OCI-LY3 (cell line): ENCODE results near the gene DYNLRB1.

ENCODE experiments used
- EZH2phosphoT487 ChIP-seq: fragments of 200-600 bp; shearing (Covaris generic); IDR thresholded peaks from 2 replicates; pipeline ENCODE4 v1.6.1; 2018; ENCODE audit warnings: antibody characterized with exemption, mixed run types, low read depth
- TF ChIP-seq, protein P1 (sequence below): fragments of 200-600, 300-600 bp; sonication (generic); IDR thresholded peaks from 2 replicates; pipeline ENCODE4 v1.5.1; 2014; ENCODE audit warnings: antibody characterized with exemption, low read length, low read depth

DNA sequence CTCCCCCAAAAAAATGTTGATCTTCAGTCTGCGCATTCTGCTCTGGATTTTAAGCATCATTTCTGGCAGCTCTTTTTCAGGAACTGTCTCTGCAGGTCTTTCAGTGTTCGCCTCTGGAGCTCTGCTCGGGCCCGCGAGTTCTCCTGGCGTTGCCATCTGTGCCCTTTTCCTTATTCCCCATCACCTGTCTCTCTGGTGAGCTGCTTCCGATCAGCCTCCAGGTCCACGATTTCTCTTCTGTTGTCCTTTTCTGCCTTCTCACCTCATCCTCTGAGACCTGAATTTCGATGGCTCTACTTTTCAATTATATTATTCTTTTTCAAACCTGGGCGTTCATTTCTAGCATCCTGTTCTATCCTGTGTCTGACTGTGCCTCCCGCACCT is 41.7 kb downstream of the DYNLRB1 start:
- no peak for TF ChIP-seq EZH2phosphoT487
- TF ChIP-seq, protein P1, sequence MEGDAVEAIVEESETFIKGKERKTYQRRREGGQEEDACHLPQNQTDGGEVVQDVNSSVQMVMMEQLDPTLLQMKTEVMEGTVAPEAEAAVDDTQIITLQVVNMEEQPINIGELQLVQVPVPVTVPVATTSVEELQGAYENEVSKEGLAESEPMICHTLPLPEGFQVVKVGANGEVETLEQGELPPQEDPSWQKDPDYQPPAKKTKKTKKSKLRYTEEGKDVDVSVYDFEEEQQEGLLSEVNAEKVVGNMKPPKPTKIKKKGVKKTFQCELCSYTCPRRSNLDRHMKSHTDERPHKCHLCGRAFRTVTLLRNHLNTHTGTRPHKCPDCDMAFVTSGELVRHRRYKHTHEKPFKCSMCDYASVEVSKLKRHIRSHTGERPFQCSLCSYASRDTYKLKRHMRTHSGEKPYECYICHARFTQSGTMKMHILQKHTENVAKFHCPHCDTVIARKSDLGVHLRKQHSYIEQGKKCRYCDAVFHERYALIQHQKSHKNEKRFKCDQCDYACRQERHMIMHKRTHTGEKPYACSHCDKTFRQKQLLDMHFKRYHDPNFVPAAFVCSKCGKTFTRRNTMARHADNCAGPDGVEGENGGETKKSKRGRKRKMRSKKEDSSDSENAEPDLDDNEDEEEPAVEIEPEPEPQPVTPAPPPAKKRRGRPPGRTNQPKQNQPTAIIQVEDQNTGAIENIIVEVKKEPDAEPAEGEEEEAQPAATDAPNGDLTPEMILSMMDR: no peak
